NCI-H2227 (cell line): ENCODE measurements around the gene CEP120.

Experiments used
- DNase-seq: peaks from one replicate; lab custom pipeline; 2025; ENCODE audit not compliant: unreplicated experiment; lab: John Stamatoyannopoulos, UW

CEP120 gene

GRCh38 chr5:123304777-123305316, 118.4 kb downstream of the CEP120 start:
- DNase-seq = no peak

DNA sequence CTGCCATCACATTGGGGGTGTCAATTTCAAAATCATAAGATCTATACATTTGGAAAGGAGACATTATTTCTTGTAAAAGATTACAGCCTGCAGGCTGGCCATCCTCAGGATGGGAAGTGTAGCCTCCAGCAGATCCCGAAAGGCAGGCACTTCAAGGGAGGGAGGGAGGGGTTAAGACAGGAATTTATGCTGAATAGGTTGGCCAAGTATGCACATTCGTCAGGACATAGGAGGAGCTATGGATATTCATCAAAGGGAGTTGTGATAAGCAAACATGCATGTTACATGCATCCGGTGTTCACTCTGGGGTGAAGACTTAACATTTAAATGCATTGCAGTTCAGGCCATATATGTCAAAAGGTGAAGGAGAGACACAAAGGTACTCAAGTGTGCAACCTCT, 119.4 kb downstream of the CEP120 start:
- DNase-seq = no peak

DNA sequence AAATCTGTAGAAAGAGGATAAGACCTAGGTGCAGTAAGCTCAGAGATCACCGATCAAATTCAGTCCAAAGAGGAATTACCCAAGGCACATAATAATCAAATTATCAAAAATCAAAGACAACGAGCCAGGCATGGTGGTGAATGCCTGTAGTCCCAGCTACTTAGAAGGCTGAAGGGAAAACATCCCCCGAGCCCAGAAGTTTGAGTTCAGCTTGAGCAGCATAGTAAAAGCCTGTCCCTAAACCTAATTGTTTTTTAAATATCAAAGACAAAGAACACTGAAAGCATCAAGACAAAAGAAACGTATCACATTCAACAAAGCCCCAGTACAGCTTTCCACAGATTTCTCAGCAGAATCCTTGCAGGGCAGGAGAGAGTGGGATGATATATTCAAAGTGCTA, 122.9 kb downstream of the CEP120 start:
- no peak for DNase-seq

DNA sequence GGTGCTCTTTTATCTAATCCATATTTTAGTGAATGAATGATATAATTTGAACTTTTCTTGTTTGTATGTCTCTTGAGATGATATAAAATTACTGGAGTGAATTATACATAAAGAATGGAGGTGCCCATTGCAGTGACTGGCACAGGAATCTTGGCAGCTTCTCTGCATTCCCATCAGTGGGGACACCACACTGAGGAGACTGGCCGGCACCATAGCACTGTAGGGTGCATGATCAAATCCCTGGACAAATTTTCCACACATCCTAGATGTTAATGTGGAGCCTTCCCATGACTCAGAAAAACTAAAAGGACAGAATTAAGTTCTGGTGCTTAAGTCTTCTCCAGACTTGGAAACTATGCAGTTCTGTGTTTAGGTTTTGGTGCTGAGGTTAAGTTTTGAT, 124.1 kb downstream of the CEP120 start:
- no peak for DNase-seq

GRCh38 chr5:123298335-123299030, 124.7 kb downstream of the CEP120 start:
- DNase-seq = no peak

DNA sequence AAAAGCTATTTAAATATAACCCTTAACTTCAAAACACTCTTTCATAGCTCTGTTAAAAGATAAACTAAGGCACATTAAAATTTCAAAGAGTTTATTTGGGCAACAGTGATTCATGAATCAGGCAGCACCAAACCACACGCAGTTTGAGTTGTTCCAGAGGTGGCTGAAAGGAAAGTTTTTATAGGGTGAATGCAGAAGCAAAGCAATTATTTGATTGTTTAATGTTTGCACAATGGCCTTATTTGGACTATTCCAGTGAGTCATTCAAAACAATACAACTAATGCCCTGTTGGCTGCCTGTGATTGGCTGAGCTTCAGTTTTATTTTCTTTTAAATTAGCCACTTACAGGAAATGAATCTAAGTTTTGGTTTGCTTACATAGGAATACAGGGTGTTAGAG, 125.3 kb downstream of the CEP120 start:
- no peak for DNase-seq

DNA sequence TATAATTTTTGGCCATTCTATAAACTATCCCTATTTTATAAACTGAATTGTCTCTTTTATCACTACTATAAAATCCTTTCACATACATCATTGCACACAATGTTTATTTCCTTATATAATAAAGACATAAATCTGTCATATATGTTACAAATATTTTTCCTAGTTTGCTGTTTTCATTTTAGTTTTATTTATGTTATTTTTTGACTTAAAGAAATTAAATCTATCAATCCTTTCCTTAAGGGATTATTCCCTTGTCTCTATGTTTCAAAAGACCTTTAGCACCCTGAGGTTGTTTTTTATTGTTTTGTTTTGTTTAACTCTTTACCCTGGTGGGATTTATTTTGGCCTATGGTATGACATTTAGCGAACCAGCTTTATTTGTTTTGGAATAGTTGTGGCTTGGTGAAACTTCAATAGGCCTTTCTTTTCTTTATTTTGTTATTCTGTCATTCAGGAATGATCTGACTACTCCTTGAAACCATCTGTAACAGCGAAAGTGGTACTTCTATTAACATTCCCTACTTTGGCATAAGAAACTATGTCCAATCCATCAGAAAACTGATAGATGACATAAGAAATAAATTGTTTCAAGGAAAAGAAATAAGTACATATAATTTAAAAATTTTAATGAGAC, 125.9 kb downstream of the CEP120 start:
- no peak for DNase-seq
